NOMO-1 (cell line): Measurements from ENCODE around the gene CRACDL.
A peak's percentile ranks its signal among the peaks of the same experiment; 100 is the strongest.

Source experiments
- DNase-seq, 2 experiments: peaks; one replicate each; lab custom pipeline; 2025; ENCODE audit not compliant: unreplicated experiment in 2 of 2; lab: John Stamatoyannopoulos, UW

CRACDL gene

GRCh38 chr2:98935777-98936352 is at the start of gene CRACDL:
CRACDL (minus strand) TSS chr2:98936225; CDS start chr2:98846800, 89,425 bp downstream.
- DNase-seq, result no peak

- DNase-seq, result no peak
These were observed 39.6 kb upstream of the CRACDL start for GRCh38 chr2:98975611-98976010.

GRCh38 chr2:98972582-98973167 is 36.6 kb upstream of the CRACDL start:
- DNase-seq, result no peak

GRCh38 chr2:98959810-98960507 is 23.9 kb upstream of the CRACDL start:
- DNase-seq, result no peak

GRCh38 chr2:98952966-98953365 is 16.9 kb upstream of the CRACDL start:
- DNase-seq, result no peak

GRCh38 chr2:98948956-98949739 is 13.1 kb upstream of the CRACDL start:
- DNase-seq, result no peak

GRCh38 chr2:98947554-98947953 is 11.5 kb upstream of the CRACDL start:
- no peak for DNase-seq

- no peak for DNase-seq
These were observed 10.8 kb upstream of the CRACDL start for GRCh38 chr2:98946855-98947254.

- DNase-seq, result no peak
These were observed 8.8 kb upstream of the CRACDL start for GRCh38 chr2:98944775-98945174.

- DNase-seq, result no peak
These were observed 4.1 kb upstream of the CRACDL start for GRCh38 chr2:98940102-98940501.

GRCh38 chr2:98937906-98938305 is 1.9 kb upstream of the CRACDL start:
- no peak for DNase-seq

- peak; percentile 31 to 38 for DNase-seq
These were observed 627 bp upstream of the CRACDL start for GRCh38 chr2:98936353-98937351.

GRCh38 chr2:98935111-98935770 is 784 bp downstream of the CRACDL start:
- DNase-seq, result no peak

- DNase-seq, result no peak
These were observed 3.2 kb downstream of the CRACDL start for GRCh38 chr2:98932778-98933343.

- no peak for DNase-seq
These were observed 3.9 kb downstream of the CRACDL start for GRCh38 chr2:98932164-98932563.

GRCh38 chr2:98931596-98931995 is 4.4 kb downstream of the CRACDL start:
- DNase-seq, result no peak

GRCh38 chr2:98929920-98930319 is 6.1 kb downstream of the CRACDL start:
- no peak for DNase-seq

- DNase-seq, result no peak
These were observed 7.8 kb downstream of the CRACDL start for GRCh38 chr2:98928242-98928641.

- no peak for DNase-seq
These were observed 9.0 kb downstream of the CRACDL start for GRCh38 chr2:98927027-98927426.
